ENCODE data around the gene PLA2G2A. TPM values are rescaled to one million over a fixed set of nuclear protein-coding genes. Genes with fewer than 3 reads are reported as not detected.

The PLA2G2A gene
- polyA plus RNA-seq, 1 donor (not counting 4 experiments of a cell fraction or from before 2014, with no cell fraction given), result 0.08 TPM

DNA sequence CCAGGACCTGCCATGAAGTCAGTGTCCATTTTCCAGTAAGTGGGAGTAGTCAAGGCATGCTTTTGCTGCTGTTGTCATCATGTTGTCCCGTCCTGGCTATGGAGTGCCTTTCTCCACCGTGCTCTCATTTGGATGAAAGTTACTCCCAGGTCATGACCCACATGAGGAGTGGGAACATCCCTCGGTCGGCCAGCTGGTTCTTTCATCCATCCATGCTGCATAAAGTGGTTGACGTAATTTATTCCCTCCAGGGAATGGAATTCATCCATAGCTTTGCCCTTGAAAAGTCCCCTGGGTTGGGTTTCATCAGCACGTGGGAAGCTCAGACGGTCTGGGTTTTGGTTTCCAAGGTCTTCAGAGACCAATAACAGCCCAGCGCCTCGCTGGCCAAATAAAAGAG, 11.6 kb downstream of the PLA2G2A start:
- Histone ChIP-seq H3K79me2 (ENCODE audit: control insufficient read depth, insufficient read depth, low read length) (no peaks in the 10 kb centered on the region), H3K27ac (ENCODE audit: control insufficient read depth, insufficient read depth, low read length) (no peak overlapping the region), H3K4me1 (ENCODE audit: control insufficient read depth, extremely low read depth, insufficient read depth, low read length) (no peaks in the 10 kb centered on the region), H4K20me1 (ENCODE audit: control insufficient read depth, extremely low read depth, insufficient read depth, low read length) (no peaks in the 10 kb centered on the region), H3K4me2 (ENCODE audit: control insufficient read depth, extremely low read depth, insufficient read depth, low read depth, low read length) (no peak overlapping the region), H3K36me3 (ENCODE audit: control insufficient read depth in 2 of 2, extremely low read depth in 1 of 2, insufficient read depth in 2 of 2, low read length in 2 of 2) (no peaks in the 10 kb centered on the region), H3K27me3 (ENCODE audit: control insufficient read depth, extremely low read depth, insufficient read depth, low read length) (peaks cover 29% of the 10 kb centered on the region), H3K9me3 (ENCODE audit: control insufficient read depth, low read depth, low read length) (no peaks in the 10 kb centered on the region), H3K4me3 (ENCODE audit: control insufficient read depth in 2 of 3, extremely low read depth in 1 of 3, insufficient read depth in 2 of 3, low read depth in 1 of 3, low read length in 3 of 3) (no peak overlapping the region), H3K9me1 (ENCODE audit: control insufficient read depth, extremely low read depth, insufficient read depth, low read length) (no peaks in the 10 kb centered on the region), H3K9ac (ENCODE audit: control insufficient read depth, extremely low read depth, insufficient read depth, low read length) (no peak overlapping the region), H2AFZ (ENCODE audit: control insufficient read depth, low read length) (no peak overlapping the region)
- no peak for FAIRE-seq
- no peak for DNase-seq (ENCODE audit: low read depth, low spot score)
- TF ChIP-seq, protein P1, sequence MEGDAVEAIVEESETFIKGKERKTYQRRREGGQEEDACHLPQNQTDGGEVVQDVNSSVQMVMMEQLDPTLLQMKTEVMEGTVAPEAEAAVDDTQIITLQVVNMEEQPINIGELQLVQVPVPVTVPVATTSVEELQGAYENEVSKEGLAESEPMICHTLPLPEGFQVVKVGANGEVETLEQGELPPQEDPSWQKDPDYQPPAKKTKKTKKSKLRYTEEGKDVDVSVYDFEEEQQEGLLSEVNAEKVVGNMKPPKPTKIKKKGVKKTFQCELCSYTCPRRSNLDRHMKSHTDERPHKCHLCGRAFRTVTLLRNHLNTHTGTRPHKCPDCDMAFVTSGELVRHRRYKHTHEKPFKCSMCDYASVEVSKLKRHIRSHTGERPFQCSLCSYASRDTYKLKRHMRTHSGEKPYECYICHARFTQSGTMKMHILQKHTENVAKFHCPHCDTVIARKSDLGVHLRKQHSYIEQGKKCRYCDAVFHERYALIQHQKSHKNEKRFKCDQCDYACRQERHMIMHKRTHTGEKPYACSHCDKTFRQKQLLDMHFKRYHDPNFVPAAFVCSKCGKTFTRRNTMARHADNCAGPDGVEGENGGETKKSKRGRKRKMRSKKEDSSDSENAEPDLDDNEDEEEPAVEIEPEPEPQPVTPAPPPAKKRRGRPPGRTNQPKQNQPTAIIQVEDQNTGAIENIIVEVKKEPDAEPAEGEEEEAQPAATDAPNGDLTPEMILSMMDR (optimal IDR thresholded peaks at IDR 0.05 in 1 of 3, IDR thresholded peaks at IDR 0.05 in 1 of 3, conservative IDR thresholded peaks at IDR 0.05 in 1 of 3; ENCODE audit: extremely low read depth in 1 of 3, insufficient read depth in 2 of 3, low read length in 3 of 3), result no peak
- no peak for TF ChIP-seq EZH2 (IDR thresholded peaks at IDR 0.05; ENCODE audit: low read length)
- dilution Hi-C loops (cut with MboI; ENCODE audit: extremely low pct_ligation_motif_present, low sequenced_read_pairs), result no loop called here

DNA sequence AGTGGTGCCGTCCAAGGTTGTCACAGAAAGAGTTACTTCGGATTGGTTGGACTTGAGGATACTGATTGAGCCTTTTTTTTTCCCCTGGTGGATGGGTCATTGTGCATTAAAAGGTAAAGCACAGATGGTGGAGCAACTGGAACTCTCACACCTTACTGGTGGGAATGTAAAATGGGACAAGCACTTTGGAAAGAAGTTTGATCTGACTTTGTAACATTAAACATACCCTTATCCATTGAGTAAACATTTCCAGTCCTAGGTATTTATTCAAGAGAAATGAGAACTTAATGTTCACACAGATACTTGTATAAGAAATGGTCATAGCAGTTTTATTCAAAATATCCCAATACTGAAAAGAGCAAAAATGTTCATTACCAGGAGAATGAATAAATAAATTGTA, 14.9 kb downstream of the PLA2G2A start:
- TF ChIP-seq, protein P1 (optimal IDR thresholded peaks at IDR 0.05 in 1 of 3, IDR thresholded peaks at IDR 0.05 in 1 of 3, conservative IDR thresholded peaks at IDR 0.05 in 1 of 3; ENCODE audit: extremely low read depth in 1 of 3, insufficient read depth in 2 of 3, low read length in 3 of 3), result no peak
- TF ChIP-seq EZH2 (IDR thresholded peaks at IDR 0.05; ENCODE audit: low read length), result no peak
- Histone ChIP-seq H3K9me1 (ENCODE audit: control insufficient read depth, extremely low read depth, insufficient read depth, low read length) (no peaks in the 10 kb centered on the region), H3K4me2 (ENCODE audit: control insufficient read depth, extremely low read depth, insufficient read depth, low read depth, low read length) (no peak overlapping the region), H3K27ac (ENCODE audit: control insufficient read depth, insufficient read depth, low read length) (no peak overlapping the region), H3K4me1 (ENCODE audit: control insufficient read depth, extremely low read depth, insufficient read depth, low read length) (no peaks in the 10 kb centered on the region), H2AFZ (ENCODE audit: control insufficient read depth, low read length) (no peak overlapping the region), H3K79me2 (ENCODE audit: control insufficient read depth, insufficient read depth, low read length) (no peaks in the 10 kb centered on the region), H4K20me1 (ENCODE audit: control insufficient read depth, extremely low read depth, insufficient read depth, low read length) (no peaks in the 10 kb centered on the region), H3K4me3 (ENCODE audit: control insufficient read depth in 2 of 3, extremely low read depth in 1 of 3, insufficient read depth in 2 of 3, low read depth in 1 of 3, low read length in 3 of 3) (no peak overlapping the region), H3K27me3 (ENCODE audit: control insufficient read depth, extremely low read depth, insufficient read depth, low read length) (peaks cover 20% of the 10 kb centered on the region), H3K9ac (ENCODE audit: control insufficient read depth, extremely low read depth, insufficient read depth, low read length) (no peak overlapping the region), H3K9me3 (ENCODE audit: control insufficient read depth, low read depth, low read length) (no peaks in the 10 kb centered on the region), H3K36me3 (ENCODE audit: control insufficient read depth in 2 of 2, extremely low read depth in 1 of 2, insufficient read depth in 2 of 2, low read length in 2 of 2) (no peaks in the 10 kb centered on the region)
- dilution Hi-C loops (cut with MboI; ENCODE audit: extremely low pct_ligation_motif_present, low sequenced_read_pairs), result no loop called here
- FAIRE-seq (no peak), DNase-seq (ENCODE audit: low read depth, low spot score) (no peak)
